Fibroblast of mammary gland (primary cell): ENCODE results near the gene FAM124A.

ENCODE experiments used
- DNase-seq: peaks from one replicate; pipeline ENCODE4 v3.0.0-alpha.2; 2010; ENCODE audit warnings: low read depth
- H3K4me3 ChIP-seq: 2 replicates; pipeline ENCODE4 v1.5.1; 2011; ENCODE audit warnings: low read depth, mild to moderate bottlenecking, low read length, moderate library complexity; ENCODE audit not compliant: control insufficient read depth
- CTCF ChIP-seq: conservative IDR thresholded peaks from 2 replicates; pipeline ENCODE4 v1.5.1; 2011; ENCODE audit warnings: low read depth, low read length, inconsistent platforms; ENCODE audit not compliant: control insufficient read depth, insufficient read depth

FAM124A gene

GRCh38 chr13:51236491-51236792 is 14.2 kb downstream of the FAM124A start:
- TF ChIP-seq CTCF = no peak
- H3K4me3 ChIP-seq = no peak overlapping the region
- no peak for DNase-seq

- no peak for TF ChIP-seq CTCF
Measured at GRCh38 chr13:51237386-51237785, 15.2 kb downstream of the FAM124A start.

GRCh38 chr13:51237887-51238286 is 15.7 kb downstream of the FAM124A start:
- DNase-seq = no peak
- H3K4me3 ChIP-seq = no peak overlapping the region
- no peak for TF ChIP-seq CTCF

More at GRCh38 chr13:51237386-51237785, 15.2 kb downstream of the FAM124A start:
- no peak overlapping the region for H3K4me3 ChIP-seq
- DNase-seq = no peak

GRCh38 chr13:51240178-51240577 is 18.0 kb downstream of the FAM124A start:
- H3K4me3 ChIP-seq = no peak overlapping the region
- DNase-seq = peak; percentile 27

GRCh38 chr13:51240958-51241357 is 18.8 kb downstream of the FAM124A start:
- no peak for TF ChIP-seq CTCF
- H3K4me3 ChIP-seq = no peak overlapping the region
- DNase-seq = peak; percentile 75

More at GRCh38 chr13:51240178-51240577, 18.0 kb downstream of the FAM124A start:
- TF ChIP-seq CTCF = no peak

- no peak overlapping the region for H3K4me3 ChIP-seq
- DNase-seq = peak; percentile 95
- no peak for TF ChIP-seq CTCF
Measured at GRCh38 chr13:51241720-51242119, 19.5 kb downstream of the FAM124A start.

GRCh38 chr13:51243227-51243626 is 21.0 kb downstream of the FAM124A start:
- no peak for DNase-seq
- no peak for TF ChIP-seq CTCF
- no peak overlapping the region for H3K4me3 ChIP-seq
